Measurements from ENCODE around the gene MPP1.

Gene MPP1

DNA sequence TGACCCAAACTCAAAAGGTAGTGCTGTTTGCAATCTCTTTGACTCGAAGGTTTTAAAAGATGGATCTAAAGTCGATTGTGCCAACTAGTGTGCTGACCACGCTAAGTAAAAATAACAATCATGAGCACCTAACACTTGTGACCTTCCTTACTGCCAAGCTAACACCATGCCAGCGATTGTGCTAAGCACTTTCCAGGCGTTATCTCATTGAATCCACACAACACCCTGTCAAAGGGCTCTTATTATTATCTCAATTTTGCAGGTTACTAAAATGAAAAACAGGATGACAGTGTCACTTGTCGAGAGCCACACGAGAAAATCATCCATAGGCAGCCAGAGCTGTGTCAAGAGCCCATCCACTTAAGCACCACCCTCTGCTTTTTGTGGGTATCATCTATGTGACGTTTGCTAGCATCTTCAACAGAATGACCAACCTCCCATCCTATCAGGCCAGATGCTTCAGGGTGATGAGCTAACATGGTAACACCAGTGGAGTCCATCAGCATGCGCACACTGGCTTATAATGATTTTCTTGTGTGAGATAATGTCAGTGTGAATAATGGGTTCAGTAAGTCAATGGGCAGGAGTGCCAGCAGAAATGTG, 53.5 kb downstream of the MPP1 start:
- TF ChIP-seq, protein P1, sequence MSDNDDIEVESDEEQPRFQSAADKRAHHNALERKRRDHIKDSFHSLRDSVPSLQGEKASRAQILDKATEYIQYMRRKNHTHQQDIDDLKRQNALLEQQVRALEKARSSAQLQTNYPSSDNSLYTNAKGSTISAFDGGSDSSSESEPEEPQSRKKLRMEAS (IDR thresholded peaks at IDR 0.05) = no peak
- TF ChIP-seq TCF12 (IDR thresholded peaks at IDR 0.05; ENCODE audit: low read depth) (no peak), YY1 (IDR thresholded peaks at IDR 0.05; ENCODE audit: low read depth) (no peak), NFIC (IDR thresholded peaks at IDR 0.05) (no peak), EGR1 (IDR thresholded peaks at IDR 0.05) (no peak), FOXM1 (IDR thresholded peaks at IDR 0.05; ENCODE audit: borderline replicate concordance, low read depth) (no peak), ZBTB7A (IDR thresholded peaks at IDR 0.05; ENCODE audit: low read depth) (no peak), TEAD4 (IDR thresholded peaks at IDR 0.05) (no peak), CEBPB (IDR thresholded peaks at IDR 0.05) (no peak), CREB1 (IDR thresholded peaks at IDR 0.05; ENCODE audit: low read depth) (no peak), RAD21 (IDR thresholded peaks at IDR 0.05; ENCODE audit: low read depth) (no peak)
- TF ChIP-seq, protein P2, sequence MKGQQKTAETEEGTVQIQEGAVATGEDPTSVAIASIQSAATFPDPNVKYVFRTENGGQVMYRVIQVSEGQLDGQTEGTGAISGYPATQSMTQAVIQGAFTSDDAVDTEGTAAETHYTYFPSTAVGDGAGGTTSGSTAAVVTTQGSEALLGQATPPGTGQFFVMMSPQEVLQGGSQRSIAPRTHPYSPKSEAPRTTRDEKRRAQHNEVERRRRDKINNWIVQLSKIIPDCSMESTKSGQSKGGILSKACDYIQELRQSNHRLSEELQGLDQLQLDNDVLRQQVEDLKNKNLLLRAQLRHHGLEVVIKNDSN (IDR thresholded peaks at IDR 0.05) = no peak
- TF ChIP-seq, protein P3, sequence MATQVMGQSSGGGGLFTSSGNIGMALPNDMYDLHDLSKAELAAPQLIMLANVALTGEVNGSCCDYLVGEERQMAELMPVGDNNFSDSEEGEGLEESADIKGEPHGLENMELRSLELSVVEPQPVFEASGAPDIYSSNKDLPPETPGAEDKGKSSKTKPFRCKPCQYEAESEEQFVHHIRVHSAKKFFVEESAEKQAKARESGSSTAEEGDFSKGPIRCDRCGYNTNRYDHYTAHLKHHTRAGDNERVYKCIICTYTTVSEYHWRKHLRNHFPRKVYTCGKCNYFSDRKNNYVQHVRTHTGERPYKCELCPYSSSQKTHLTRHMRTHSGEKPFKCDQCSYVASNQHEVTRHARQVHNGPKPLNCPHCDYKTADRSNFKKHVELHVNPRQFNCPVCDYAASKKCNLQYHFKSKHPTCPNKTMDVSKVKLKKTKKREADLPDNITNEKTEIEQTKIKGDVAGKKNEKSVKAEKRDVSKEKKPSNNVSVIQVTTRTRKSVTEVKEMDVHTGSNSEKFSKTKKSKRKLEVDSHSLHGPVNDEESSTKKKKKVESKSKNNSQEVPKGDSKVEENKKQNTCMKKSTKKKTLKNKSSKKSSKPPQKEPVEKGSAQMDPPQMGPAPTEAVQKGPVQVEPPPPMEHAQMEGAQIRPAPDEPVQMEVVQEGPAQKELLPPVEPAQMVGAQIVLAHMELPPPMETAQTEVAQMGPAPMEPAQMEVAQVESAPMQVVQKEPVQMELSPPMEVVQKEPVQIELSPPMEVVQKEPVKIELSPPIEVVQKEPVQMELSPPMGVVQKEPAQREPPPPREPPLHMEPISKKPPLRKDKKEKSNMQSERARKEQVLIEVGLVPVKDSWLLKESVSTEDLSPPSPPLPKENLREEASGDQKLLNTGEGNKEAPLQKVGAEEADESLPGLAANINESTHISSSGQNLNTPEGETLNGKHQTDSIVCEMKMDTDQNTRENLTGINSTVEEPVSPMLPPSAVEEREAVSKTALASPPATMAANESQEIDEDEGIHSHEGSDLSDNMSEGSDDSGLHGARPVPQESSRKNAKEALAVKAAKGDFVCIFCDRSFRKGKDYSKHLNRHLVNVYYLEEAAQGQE (IDR thresholded peaks at IDR 0.05; ENCODE audit: low read depth) = no peak

DNA sequence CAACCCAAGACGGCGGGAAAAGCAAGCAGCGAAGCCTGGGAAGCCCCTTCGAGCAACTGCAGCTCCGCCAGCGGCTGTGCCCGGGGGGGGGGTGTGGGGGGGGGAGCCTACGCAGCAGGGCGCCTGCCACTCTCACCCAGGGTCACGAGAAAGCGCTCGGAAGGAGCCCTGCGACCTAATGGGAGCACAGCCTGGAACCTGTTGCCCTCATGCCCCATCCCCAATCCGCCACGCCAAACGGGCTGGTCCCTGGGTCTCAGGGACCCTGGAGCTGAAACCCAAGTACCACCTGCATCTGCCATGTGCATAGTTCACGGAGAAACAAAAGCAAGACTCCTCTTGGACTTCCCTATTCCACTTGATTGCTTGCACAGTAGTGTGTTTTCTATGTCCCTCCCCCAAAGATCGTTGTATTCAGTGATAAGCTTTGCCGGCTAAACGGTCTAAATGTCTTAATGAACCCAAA, 54.0 kb downstream of the MPP1 start:
- TF ChIP-seq TCF12 (IDR thresholded peaks at IDR 0.05; ENCODE audit: low read depth) = no peak
- TF ChIP-seq, protein P1 (IDR thresholded peaks at IDR 0.05) = no peak

DNA sequence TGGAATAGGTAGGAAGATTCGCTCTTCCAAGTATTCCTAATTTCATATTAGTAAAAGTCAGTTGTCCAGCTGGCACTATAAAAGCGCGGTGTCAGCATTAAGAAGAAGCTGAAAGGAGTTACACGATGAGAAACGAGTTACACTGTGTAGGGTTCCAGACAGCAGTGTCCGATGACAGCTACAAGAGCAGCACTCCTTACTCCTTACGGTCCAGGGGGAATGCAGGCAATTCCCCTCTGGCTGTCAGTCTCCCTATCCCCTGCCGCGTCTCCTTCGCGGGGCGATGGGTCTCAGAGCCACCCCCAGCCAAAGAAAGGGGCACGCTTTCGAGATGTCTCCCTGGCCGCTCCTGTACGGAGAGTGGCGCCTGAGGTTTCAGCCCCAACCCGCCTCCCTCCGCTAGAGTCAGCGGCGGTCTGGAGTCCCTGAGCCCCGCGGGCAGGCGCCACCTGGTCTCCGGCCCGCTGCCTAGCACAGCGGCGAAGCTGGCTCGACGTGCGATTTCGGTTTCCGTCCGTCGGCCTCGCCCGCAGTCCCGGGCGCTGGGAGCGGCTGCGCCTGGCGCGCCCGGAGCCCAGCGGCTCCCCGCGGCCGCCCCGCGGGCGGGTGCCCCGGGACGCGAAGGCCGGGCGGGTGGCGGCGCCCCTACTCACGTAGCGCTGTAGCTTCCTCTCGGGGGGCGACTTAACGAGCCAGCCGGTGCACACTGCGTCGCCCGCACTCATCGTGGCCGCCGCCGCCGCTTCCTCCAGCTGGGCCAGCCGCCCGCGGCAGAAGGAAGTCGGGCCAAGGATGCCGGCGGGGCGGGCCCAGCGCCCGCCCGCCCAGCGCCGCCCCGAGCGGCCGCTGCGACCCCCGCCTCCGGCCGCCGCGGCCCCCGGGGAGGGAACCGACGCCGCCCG, 54.7 kb downstream of the MPP1 start, which contains the start of gene GAB3:
GAB3 (minus strand) TSS at position 777 of the 902 bp plus-strand sequence; CDS start at position 725, 52 bp downstream.
- no peak for TF ChIP-seq EGR1 (IDR thresholded peaks at IDR 0.05)
- TF ChIP-seq FOXM1 (IDR thresholded peaks at IDR 0.05; ENCODE audit: borderline replicate concordance, low read depth) = no peak
- peak; percentile 29; the same call in 1 of the 2 replicates for TF ChIP-seq ZBTB7A (IDR thresholded peaks at IDR 0.05; ENCODE audit: low read depth)
- TF ChIP-seq, protein P2 (IDR thresholded peaks at IDR 0.05) = no peak

DNA sequence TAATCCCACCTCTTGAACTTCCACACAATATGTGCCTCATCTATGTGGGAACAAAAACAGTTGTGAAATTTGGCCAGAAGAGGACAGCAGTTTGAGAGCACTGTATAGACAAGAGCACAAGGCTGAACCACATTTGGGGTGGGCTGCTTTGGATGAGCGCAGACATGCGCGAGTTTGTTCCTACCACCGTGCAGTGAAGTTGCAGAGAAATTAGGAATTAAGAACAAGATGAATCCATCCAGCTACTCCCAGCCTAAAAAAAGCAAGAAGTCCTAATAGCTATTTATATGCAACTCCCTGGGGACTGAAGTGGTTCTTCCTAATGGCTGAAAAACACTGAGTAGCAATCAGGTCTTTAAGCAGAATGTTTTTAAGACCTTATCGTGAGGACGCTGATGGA, 55.4 kb downstream of the MPP1 start:
- TF ChIP-seq, protein P1 (IDR thresholded peaks at IDR 0.05) = no peak
- TF ChIP-seq TEAD4 (IDR thresholded peaks at IDR 0.05) (no peak), TAF1 (IDR thresholded peaks at IDR 0.05; ENCODE audit: low read depth) (no peak), EP300 (IDR thresholded peaks at IDR 0.05; ENCODE audit: borderline replicate concordance) (no peak), EGR1 (IDR thresholded peaks at IDR 0.05) (no peak), NFIC (IDR thresholded peaks at IDR 0.05) (no peak), CEBPB (IDR thresholded peaks at IDR 0.05) (no peak), FOXM1 (IDR thresholded peaks at IDR 0.05; ENCODE audit: borderline replicate concordance, low read depth) (no peak), YY1 (IDR thresholded peaks at IDR 0.05; ENCODE audit: low read depth) (no peak), ZBTB7A (IDR thresholded peaks at IDR 0.05; ENCODE audit: low read depth) (no peak), TCF12 (IDR thresholded peaks at IDR 0.05; ENCODE audit: low read depth) (no peak), RAD21 (IDR thresholded peaks at IDR 0.05; ENCODE audit: low read depth) (no peak)
- TF ChIP-seq, protein P2 (IDR thresholded peaks at IDR 0.05) = no peak
- TF ChIP-seq, protein P3 (IDR thresholded peaks at IDR 0.05; ENCODE audit: low read depth) = no peak
